HG03108 (cell line): ENCODE measurements around the gene MAPK8IP3.

ENCODE experiments used
- ATAC-seq: cut with Tn5 transposase; IDR thresholded peaks from one replicate; pipeline ENCODE4 v1.9.1; 2021; ENCODE audit warnings: moderate library complexity; ENCODE audit not compliant: unreplicated experiment

Gene MAPK8IP3

DNA sequence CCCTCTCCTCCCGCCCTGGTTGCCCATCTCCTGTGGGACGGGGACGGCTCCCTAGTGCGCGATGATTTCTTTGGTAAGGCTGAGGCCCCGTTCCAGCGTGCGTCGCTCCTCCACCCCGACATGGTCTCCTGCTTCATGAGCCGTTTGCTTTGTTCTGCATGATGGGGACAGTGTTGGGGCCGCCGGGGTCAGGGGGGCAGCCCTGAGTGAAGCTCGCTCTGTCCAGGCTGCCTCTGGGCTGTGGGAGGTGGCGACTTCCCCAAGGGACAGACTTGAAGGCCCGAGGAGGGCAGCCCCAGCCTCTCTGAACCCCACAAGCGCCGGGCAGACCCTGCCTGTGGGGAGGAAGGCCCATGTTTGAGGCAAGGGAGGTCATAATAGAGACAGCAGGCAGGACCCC, 52.9 kb downstream of the MAPK8IP3 start:
- ATAC-seq = no peak

DNA sequence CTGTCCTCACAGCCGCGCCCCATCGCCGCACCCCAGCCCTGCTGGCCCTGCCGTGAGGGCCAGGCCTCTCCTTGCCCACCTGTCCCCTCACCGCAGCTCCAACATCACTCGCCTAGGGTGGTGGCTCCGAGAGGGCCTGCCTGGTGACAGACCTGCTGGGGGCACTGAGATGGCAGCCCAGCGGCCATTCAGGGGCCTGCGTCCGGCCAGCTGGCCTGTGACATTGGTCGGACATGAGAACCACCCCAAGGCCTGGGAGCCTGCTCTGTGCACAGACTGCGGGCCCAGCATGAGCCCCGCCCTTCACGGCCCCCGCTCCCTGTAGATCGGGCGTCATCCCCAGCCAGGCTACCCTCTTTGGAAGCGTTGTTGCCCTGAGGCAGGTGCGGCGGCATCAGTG, 53.5 kb downstream of the MAPK8IP3 start:
- no peak for ATAC-seq

DNA sequence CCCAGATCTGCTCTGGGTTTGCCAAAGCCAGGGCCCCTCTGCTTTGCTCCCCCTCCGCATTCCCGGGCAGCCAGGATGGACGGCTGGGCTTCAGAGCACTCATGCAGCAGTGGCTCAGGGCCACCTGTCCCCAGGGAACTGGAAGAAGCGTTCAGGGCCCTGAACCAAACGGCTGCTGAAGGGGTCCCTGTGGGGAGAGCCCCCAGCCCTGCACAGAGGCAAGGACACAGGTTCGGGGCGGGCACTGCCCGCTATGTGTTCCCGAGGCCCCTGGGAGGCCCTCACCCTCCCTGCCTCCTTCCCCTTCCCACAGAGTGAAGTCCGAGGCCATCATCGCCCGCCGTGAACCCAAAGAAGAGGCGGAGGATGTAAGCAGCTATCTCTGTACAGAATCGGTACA, 54.9 kb downstream of the MAPK8IP3 start:
- ATAC-seq = no peak

DNA sequence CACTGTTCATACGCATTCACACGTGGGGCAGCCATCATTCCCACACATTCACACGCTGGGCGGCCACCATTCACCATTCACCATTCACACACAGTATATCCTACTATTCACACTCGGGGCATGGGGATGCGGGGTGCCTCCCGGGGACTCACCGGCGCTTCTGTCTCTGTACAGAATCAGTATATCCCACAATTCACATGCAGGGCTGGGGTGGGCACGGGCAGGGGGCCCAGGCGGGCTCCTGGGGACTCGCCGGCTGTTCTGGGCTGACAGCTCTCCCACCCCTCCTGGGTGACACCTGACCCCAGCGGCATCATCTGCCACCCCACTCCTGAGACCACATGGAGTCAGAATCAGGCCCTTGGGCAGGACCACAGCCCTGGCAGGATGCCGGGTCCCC, 55.8 kb downstream of the MAPK8IP3 start:
- no peak for ATAC-seq

DNA sequence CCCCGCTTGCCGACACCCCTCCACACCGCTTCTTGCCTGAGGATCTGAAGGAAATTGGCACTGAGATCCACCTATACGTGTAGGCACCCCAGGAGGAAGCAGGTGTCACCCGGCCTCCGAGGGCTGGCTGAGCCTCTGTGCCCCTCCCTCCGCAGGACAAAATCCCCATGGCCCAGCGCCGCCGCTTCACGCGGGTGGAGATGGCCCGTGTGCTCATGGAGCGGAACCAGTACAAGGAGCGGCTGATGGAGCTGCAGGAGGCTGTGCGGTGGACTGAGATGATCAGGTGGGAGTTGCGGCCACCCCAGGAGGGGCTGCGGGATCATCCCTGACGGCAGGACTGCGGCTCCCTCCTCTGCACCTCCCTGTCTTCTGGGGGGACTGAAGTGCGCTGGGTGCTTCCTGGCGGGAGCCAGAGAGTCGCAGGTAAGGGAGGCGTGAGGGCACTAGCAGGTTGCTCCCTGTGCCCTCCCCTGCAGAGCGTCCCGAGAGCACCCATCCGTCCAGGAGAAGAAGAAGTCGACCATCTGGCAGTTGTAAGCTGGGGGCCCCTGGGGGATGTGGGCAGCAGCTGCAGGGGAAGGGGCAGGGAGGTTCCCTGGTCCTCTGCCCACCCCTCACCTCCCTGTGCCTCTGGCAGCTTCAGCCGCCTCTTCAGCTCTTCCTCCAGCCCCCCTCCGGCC, 56.3 kb downstream of the MAPK8IP3 start:
- no peak for ATAC-seq

DNA sequence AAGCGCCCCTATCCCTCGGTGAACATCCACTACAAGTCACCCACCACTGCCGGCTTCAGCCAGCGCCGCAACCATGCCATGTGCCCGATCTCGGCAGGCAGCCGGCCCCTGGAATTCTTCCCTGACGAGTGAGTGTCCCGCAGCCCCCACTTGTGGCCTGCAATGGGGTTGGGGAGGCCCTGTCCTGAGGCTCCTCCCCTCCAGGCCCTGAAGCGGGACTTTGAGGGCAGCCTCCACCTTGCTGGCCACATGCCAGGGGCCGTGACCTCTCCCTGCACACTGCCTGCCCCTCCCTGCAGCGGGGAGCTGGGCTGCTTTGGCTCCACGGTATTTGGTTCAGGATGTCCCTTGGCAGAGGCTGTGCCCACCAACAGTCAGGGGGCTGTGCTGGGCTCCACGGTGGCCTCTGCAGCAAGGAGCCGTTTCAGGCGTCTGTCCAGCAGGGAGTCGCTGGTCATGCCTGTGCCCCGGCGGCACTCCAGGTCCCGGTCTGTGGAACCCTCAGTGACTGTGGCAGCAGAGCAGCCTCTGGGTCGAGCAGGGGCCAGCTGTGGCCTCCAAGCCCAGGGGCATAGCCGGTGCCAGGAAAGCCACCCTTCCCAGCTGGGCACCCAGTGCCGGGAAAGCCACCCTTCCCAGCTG, 57.0 kb downstream of the MAPK8IP3 start:
- no peak for ATAC-seq

DNA sequence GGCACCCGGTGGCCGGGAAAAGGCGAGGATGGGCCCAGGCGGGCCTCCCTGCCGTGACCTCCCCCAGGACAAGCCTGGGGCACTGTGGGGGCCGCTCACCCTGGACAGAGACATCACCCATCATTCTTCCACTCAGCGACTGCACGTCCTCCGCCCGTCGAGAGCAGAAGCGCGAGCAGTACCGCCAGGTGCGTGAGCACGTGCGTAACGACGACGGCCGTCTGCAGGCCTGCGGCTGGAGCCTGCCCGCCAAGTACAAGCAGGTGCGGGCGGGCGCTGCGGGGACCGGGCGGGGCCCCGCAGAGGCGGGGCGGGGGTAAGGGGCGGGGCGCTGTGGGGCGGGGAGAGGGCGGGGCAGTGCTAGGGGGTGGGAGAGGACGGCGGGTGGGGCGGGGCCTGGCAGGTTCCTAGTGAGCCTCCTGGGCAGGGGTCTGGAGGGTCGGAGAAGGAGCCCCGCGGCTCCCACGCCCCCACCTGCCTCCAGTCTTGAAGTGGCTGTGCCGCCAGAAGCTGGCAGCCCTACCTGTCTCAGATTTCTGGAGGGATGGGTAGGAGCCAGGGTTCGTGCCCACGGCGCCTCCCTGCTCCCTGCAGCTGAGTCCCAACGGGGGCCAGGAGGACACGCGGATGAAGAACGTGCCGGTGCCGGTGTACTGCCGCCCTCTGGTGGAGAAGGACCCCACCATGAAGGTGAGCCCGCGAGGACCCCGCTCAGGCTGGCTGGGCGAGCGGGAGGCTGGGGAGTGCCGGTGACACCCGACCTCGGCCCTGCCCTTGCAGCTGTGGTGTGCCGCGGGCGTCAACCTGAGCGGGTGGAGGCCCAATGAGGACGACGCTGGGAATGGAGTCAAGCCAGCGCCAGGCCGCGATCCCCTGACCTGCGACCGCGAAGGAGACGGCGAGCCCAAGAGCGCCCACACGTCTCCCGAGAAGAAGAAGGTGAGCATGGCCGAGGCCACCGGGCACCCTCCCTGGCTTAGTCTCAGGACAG, 57.8 kb downstream of the MAPK8IP3 start:
- ATAC-seq = no peak

DNA sequence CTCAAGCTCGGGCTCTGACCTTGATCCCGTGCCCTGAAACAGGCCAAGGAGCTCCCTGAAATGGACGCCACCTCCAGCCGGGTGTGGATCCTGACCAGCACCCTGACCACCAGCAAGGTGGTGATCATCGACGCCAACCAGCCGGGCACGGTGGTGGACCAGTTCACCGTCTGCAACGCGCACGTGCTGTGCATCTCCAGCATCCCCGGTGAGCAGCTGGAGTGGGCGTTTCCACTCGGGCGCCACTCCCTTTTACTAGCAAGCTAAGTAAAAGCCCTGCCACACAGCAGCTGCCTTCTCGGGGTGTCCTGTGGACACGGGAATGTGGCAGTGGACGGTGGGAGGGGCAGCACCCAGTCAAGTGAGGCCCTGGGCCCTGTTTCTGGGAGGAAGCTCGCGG, 59.0 kb downstream of the MAPK8IP3 start:
- ATAC-seq = no peak

DNA sequence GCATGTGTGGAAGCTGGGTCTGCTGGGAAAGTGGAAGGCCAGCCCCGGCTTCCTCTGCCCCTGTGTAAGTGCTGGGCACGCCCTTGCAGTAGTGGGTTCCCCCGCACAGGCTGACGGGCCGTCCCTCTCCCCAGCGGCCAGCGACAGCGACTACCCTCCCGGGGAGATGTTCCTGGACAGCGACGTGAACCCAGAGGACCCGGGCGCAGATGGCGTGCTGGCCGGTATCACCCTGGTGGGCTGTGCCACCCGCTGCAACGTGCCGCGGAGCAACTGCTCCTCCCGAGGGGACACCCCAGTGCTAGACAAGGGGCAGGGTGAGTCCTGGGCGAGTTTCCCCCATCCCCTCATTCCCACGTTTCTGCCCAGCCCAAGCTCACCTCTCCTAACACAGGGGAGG, 59.8 kb downstream of the MAPK8IP3 start:
- ATAC-seq = no peak

DNA sequence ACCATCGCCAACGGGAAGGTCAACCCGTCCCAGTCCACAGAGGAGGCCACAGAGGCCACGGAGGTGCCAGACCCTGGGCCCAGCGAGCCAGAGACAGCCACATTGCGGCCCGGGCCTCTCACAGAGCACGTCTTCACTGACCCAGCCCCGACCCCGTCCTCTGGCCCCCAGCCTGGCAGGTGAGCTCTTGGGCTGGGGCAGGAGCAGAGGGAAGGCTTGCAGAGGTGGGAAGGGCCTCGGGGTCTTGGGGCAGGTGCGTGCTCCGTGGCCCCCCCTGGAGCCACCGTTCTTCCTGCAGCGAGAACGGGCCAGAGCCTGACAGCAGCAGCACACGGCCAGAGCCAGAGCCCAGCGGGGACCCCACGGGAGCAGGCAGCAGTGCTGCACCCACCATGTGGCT, 60.2 kb downstream of the MAPK8IP3 start:
- ATAC-seq = no peak

DNA sequence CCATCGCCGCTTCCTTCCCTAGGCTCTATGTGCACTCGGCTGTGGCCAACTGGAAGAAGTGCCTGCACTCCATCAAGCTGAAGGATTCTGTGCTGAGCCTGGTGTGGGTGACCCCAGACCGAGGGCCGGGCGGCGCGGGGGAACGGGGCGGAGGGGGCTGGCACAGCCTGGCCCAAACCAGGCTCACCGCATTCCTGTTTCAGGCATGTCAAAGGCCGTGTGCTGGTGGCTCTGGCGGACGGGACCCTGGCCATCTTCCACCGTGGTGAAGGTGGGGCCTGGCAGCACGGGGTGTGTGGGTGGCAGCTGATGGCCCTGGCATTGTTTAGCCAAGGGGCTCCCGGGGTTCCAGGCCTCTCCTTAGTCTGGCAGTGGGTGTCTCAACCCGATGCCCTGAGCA, 60.7 kb downstream of the MAPK8IP3 start:
- ATAC-seq = no peak

DNA sequence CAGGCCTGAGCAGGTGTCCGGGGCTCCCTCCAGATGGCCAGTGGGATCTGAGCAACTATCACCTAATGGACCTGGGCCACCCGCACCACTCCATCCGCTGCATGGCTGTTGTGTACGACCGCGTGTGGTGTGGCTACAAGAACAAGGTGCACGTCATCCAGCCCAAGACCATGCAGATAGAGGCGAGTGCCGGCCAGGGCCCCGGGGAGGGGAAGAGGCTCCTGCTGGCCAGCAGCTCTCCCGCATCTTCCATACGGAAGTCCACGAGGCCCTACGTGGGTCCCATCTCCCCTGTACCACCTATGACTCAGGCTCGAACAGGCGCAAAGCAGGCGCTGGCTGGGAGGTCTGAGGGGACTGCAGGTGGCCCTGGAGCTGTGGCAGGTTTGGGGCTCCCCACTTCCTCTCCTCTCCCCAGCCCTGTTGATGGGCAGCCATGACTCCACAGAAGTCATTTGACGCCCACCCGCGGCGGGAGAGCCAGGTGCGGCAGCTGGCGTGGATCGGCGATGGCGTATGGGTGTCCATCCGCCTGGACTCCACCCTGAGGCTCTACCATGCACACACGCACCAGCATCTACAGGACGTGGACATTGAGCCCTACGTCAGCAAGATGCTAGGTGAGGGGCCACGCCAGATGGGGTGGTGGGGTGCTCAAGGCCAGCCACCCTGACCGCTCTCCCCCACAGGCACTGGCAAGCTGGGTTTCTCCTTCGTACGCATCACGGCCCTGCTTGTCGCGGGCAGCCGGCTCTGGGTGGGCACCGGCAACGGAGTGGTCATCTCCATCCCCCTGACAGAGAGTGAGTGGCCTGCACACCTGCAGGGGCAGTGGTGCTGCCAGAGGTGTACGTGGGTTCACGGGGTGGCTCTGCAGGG, 61.4 kb downstream of the MAPK8IP3 start:
- no peak for ATAC-seq

DNA sequence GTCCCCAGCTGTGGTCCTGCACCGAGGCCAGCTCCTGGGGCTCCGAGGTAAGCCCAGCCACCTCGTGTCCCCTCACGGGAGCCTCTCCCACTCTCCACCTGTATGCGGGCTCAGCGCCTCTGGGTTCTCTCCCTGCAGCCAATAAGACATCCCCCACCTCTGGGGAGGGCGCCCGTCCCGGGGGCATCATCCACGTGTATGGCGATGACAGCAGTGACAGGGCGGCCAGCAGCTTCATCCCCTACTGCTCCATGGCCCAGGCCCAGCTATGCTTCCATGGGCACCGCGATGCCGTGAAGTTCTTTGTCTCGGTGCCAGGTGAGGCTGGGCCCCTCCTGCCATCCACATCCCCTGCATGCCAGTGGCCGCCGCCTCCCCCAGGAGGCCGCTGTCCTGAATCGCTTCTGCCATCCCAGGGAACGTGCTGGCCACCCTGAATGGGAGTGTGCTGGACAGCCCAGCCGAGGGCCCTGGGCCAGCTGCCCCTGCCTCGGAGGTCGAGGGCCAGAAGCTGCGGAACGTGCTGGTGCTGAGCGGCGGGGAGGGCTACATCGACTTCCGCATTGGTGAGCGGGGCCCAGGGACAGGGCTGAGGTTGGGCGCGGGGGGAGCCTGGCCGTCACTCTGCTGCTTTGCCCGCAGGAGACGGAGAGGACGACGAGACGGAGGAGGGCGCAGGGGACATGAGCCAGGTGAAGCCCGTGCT, 62.2 kb downstream of the MAPK8IP3 start:
- no peak for ATAC-seq

DNA sequence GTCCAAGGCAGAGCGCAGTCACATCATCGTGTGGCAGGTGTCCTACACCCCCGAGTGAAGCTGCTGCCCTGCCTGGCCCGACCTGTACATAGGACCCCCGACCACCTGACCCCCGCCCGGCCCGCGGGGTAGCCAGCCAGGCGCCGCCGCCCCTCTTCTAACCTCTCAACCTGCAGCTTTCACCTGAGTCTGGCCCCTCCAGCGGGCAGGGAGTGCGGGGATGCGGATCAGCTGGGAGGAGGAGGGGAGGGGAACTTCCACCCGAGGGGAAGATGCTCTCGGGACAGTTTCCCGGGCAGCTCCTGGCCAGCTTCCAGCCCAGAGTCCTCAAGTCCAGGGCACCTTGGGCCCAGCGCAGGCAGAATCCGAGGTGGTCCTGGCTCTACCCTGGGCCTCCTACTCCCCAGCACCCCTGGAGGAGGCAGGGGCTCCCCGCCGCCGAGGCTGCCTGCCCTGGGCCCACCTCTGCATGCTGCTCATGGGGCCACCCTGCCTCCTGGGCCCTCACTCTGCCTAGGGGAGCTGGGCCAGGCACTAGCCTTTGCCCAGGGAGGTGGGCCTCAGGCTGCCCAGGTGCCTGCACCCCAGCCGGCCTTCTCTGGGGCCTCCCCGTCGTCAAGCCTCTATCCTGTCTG, 62.9 kb downstream of the MAPK8IP3 start:
- no peak for ATAC-seq

DNA sequence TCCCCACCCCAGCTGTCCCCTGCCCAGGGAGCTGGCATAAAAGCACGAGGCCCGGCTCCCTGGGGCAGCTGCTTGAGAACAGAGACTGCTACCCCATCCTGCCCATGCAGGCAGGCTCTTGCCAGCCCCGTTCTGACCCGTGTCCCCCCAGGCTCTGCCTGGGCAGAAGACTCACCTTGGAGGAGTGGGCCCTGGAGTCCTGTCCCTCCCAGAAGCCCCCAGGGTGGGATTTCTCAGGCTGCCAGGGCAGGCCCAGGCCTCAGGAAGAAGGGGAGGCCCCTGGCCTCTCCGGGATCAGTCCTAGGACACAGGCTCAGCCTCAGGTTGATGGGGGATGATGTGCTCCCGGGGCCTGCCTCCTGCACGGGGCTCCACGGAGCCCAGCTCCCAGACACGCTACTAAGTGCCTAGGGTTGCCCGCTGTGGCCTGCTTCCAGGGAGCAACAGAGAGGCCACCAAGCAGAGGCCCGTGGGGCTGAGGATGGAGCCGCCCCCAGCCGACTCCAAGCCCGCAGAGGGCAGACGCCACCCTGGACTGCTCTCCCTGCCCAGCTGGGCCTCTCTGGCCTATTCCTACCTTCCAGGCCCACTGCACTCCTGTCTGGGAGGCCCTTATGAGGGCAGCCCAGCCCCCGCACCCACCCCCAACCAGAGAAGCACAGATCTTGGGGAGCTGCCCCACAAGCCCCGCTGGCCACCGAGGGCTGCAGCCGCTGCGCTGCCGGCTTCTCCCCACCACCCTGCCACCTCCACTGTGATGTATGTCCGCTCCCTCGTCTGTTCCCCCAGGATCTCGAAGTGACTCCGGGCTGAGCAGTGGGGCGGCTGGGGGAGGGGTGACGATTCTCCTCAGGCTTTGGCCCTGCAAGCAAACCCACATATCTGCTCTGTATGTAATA, 63.7 kb downstream of the MAPK8IP3 start:
- no peak for ATAC-seq

DNA sequence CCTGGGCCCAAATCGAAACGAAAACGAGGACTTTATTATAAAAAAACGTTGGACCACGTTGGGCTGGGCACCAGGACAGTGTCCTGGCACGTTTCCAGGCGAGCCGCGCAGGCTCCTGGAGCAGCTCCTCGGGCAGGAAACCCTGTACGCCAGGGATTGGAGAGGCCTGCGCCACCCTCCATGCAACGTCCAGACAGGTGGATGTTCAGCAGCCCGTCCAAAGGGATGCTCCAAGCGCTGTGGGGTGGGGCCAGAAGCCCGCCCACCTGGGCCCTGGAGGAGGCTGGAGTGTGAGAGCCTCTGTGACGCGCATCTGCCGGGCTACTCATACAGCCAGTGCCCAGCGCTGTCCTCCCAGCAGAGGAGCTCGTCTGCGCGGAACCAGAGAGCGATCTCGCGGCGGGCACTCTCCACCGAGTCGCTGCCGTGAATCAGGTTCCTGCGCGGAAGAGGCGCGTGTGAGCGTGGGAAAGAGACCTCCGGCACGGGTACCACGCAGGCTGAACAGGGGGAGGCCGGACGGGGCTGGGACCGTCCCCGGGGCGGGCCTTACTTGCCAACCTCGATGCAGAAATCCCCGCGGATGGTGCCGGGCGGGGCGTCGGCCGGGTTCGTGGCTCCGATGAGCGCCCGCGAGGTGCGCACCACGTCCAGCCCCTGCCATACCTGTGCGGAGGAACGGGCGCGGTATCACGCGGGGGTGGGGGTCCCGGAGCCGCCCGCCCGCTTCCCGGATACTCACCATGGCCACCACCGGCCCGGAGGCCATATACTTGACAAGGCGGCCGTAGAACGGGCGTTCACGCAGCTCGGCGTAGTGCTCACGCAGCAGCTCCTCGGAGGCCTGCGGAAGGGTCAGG, 64.6 kb downstream of the MAPK8IP3 start:
- ATAC-seq = no peak

DNA sequence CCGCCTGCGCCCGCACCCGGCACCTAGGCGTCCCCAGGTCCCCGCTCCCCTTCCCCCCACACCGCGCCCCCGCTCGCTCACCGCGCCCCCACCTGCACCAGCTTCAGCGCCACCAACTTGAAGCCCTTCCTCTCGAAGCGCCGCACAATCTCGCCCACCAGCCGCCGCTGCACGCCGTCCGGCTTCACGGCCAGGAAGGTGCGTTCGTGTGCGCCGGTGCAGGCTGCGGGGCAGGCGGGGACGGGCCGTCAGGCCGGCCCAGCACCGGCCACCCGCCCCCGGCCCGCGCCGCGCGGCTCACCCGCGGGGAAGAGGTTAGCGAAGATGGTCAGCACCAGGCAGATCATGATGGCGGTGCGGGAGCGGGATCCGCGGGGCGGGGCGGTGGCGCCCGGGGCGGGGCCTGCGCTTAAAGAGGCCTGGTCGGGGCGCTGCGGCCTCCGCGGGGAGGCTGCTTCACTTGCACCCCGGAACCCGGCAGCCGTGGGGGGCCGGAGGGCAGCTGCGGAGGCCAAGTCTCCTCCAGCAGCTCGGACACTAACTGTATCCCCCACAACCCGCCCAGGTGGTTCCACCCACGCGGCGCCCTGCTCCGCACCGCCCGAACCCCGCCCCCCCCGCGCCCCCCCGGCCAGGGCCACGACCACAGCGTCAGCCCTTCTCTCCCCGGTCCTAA, 65.3 kb downstream of the MAPK8IP3 start, which contains the start of gene NME3:
NME3 (minus strand) TSS at position 356 of the 676 bp plus-strand sequence; CDS start at position 347, 9 bp downstream.
- ATAC-seq = peak; percentile 27
